GM12878 (cell line): ENCODE results near the gene HMGB2. TPM values are rescaled to one million over a fixed set of nuclear protein-coding genes. Genes with fewer than 3 reads are reported as not detected.

Source experiments
- ASH2L ChIP-seq: fragments of 300-600, 200-600 bp; sonication (generic); IDR thresholded peaks from 2 replicates; pipeline ENCODE4 v1.6.1; 2017; ENCODE audit warnings: low read depth, mild to moderate bottlenecking, borderline replicate concordance
- CBX3 ChIP-seq: fragments of 200-600 bp; sonication (generic); IDR thresholded peaks from 2 replicates; pipeline ENCODE4 v1.6.1; 2016; ENCODE audit warnings: low read depth, borderline replicate concordance
- CREB1 ChIP-seq: IDR thresholded peaks from 2 replicates; pipeline ENCODE4 v1.6.1; 2012; ENCODE audit warnings: low read depth, mild to moderate bottlenecking, inconsistent platforms
- EZH2 ChIP-seq: IDR thresholded peaks from 2 replicates; pipeline ENCODE4 v1.6.1; 2012; ENCODE audit warnings: low read depth, mild to moderate bottlenecking, control low read depth, inconsistent platforms, low read length, borderline replicate concordance; ENCODE audit not compliant: control insufficient read depth
- FOXM1 ChIP-seq: IDR thresholded peaks from 2 replicates; pipeline ENCODE4 v1.6.1; 2012; ENCODE audit warnings: low read depth, mild to moderate bottlenecking, inconsistent platforms, low read length, moderate library complexity
- HDAC2 ChIP-seq: fragments of 200-600 bp; sonication (generic); IDR thresholded peaks from 2 replicates; pipeline ENCODE4 v1.6.1; 2017
- IKZF2 ChIP-seq, 2 experiments: fragments of 450-650 bp; IDR thresholded peaks; 2 replicates each; pipeline ENCODE4 v1.6.1; 2017; ENCODE audit warnings: mild to moderate bottlenecking in 2 of 2, moderate library complexity in 2 of 2
- MTA3 ChIP-seq: IDR thresholded peaks from 2 replicates; pipeline ENCODE4 v1.6.1; 2012; ENCODE audit warnings: low read length, inconsistent platforms, borderline replicate concordance
- NFYB ChIP-seq: IDR thresholded peaks from 2 replicates; pipeline ENCODE4 v1.6.1; 2011; ENCODE audit warnings: low read depth, mild to moderate bottlenecking, low read length, improper control_type of control experiment, moderate library complexity; ENCODE audit not compliant: insufficient read depth
- NR2F1 ChIP-seq: fragments of 450-650 bp; conservative IDR thresholded peaks from 2 replicates; pipeline ENCODE4 v1.6.1; 2017; ENCODE audit warnings: mild to moderate bottlenecking
- PAX5 ChIP-seq: IDR thresholded peaks from 2 replicates; pipeline ENCODE4 v1.6.1; 2011; ENCODE audit warnings: low read depth, low read length, borderline replicate concordance
- PAX8 ChIP-seq: fragments of 450-650 bp; IDR thresholded peaks from 2 replicates; pipeline ENCODE4 v1.6.1; 2017; ENCODE audit warnings: mild to moderate bottlenecking, moderate library complexity
- POU2F2 ChIP-seq: IDR thresholded peaks from 3 replicates; pipeline ENCODE4 v1.6.1; 2011; ENCODE audit warnings: low read depth, mild to moderate bottlenecking, low read length, borderline replicate concordance
- SKIL ChIP-seq: fragments of 450-650 bp; IDR thresholded peaks from 2 replicates; pipeline ENCODE4 v1.6.1; 2017; ENCODE audit warnings: mild to moderate bottlenecking, low read depth, inconsistent platforms; ENCODE audit not compliant: poor library complexity, severe bottlenecking
- SMC3 ChIP-seq: IDR thresholded peaks from 2 replicates; pipeline ENCODE4 v1.6.1; 2011; ENCODE audit warnings: low read length, improper control_type of control experiment, borderline replicate concordance
- STAT1 ChIP-seq: fragments of 450-650 bp; conservative IDR thresholded peaks from 2 replicates; pipeline ENCODE4 v1.6.1; 2014; ENCODE audit warnings: antibody characterized with exemption, mild to moderate bottlenecking
- TCF3 ChIP-seq: IDR thresholded peaks from 2 replicates; pipeline ENCODE4 v1.6.1; 2012; ENCODE audit warnings: low read depth, mild to moderate bottlenecking, low read length, borderline replicate concordance; ENCODE audit not compliant: insufficient read depth
- TCF7 ChIP-seq: IDR thresholded peaks from 2 replicates; pipeline ENCODE4 v1.6.1; 2014; ENCODE audit warnings: antibody characterized with exemption, borderline replicate concordance
- ZNF207 ChIP-seq: fragments of 450-650 bp; IDR thresholded peaks from 2 replicates; pipeline ENCODE4 v1.6.1; 2014; ENCODE audit warnings: antibody characterized with exemption, mild to moderate bottlenecking, borderline replicate concordance
- ZNF24 ChIP-seq: fragments of 450-650 bp; IDR thresholded peaks from 2 replicates; pipeline ENCODE4 v1.6.1; 2017; ENCODE audit warnings: antibody characterized with exemption, mild to moderate bottlenecking
- polyA plus RNA-seq, 11 experiments: library from polyadenylated mRNA; depleted of rRNA in 4 of 11; unstranded in 6 of 11; stranded (reverse) in 5 of 11; fragments of >200 nt; fragmentation: Nextera tagmentation in 4 of 11; fragmentation: Illumina TruSeq in 1 of 11; extraction: Ambion mirVana in 4 of 11; extraction: Trizol in 1 of 11; gene quantifications; 1 replicate in 1 of 11; 2 replicates in 10 of 11; pipeline versions ENCODE4 v1.2.1 to v1.2.3, GENCODE V29; 2011 to 2016; ENCODE audit warnings: inconsistent platforms in 2 of 11, missing spikeins in 2 of 11, low read depth in 1 of 11
- total RNA-seq, 4 experiments: library from RNA; depleted of rRNA in 3 of 4; stranded (reverse); fragments of >200 nt in 3 of 4; fragmentation: Illumina TruSeq in 1 of 4; extraction: Trizol in 1 of 4; gene quantifications; 2 replicates each; pipeline versions ENCODE4 v1.2.1 to v1.2.3, GENCODE V29; 2013 to 2021

HMGB2 gene
- total and polyA plus RNA-seq, 10 of the 15 experiments (the other 5 are each of a cell fraction or from before 2014, with no cell fraction given), result 260 to 961 (median 668) TPM

GRCh38 chr4:173370477-173371291, 36.5 kb upstream of the HMGB2 start, which contains the start of gene SAP30 (continued):
- TF ChIP-seq EZH2 (no peak), ZNF24 (no peak), STAT1 (no peak), NFYB (no peak), FOXM1 (no peak), PAX5 (no peak), IKZF2 (IDR thresholded peaks at IDR 0.05) (peak; percentile 12 to 71; a peak in 3 of 4 replicates), ZNF207 (no peak), POU2F2 (peak; percentile 53; the same call in 2 of the 3 replicates), SMC3 (no peak), ASH2L (peak; percentile 26; the same call in 1 of the 2 replicates), CBX3 (no peak), TCF3 (0 out of 2 replicates have a peak, but pooled peaks have one; percentile 28), TCF7 (no peak), MTA3 (no peak), PAX8 (no peak), CREB1 (peak; percentile 62), HDAC2 (no peak), NR2F1 (no peak), SKIL (no peak)
